Activated CD4-positive, alpha-beta T cell treated with anti-CD3 and anti-CD28 coated beads, Interleukin-2, Interleukin-4, amounts not matched to agents 100 ng/mL and 50 ng/mL, durations not matched to agents 16 hours and 8 hours (primary cell): Measurements from ENCODE around the gene VSX2.

Source experiments
- DNase-seq: peaks from one replicate; pipeline ENCODE4 v3.0.0-alpha.2; 2020; ENCODE audit warnings: low spot score

The VSX2 gene

DNA sequence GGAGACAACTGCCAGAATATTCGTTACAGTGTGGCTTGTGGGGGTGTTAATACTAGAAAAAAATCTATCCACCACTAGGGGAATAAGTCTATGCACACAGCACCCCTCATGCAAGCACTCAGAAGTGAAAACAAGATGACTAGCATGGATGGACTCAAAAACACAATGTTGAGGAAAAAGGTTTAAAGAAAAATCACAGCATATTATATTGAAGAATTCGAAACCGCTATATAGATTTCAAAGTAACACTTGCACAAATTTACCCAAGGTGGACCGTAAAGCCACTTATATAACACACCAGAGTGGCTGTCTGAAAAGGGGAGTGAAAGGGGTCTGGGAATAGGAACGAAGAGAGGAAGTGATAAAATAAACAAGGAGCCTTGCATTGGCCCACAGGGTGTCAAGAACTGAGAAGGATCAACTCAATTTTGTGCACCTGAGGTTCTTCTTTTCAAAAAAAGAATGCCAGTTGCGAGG is 62.9 kb downstream of the VSX2 start:
- peak; percentile 63 for DNase-seq

DNA sequence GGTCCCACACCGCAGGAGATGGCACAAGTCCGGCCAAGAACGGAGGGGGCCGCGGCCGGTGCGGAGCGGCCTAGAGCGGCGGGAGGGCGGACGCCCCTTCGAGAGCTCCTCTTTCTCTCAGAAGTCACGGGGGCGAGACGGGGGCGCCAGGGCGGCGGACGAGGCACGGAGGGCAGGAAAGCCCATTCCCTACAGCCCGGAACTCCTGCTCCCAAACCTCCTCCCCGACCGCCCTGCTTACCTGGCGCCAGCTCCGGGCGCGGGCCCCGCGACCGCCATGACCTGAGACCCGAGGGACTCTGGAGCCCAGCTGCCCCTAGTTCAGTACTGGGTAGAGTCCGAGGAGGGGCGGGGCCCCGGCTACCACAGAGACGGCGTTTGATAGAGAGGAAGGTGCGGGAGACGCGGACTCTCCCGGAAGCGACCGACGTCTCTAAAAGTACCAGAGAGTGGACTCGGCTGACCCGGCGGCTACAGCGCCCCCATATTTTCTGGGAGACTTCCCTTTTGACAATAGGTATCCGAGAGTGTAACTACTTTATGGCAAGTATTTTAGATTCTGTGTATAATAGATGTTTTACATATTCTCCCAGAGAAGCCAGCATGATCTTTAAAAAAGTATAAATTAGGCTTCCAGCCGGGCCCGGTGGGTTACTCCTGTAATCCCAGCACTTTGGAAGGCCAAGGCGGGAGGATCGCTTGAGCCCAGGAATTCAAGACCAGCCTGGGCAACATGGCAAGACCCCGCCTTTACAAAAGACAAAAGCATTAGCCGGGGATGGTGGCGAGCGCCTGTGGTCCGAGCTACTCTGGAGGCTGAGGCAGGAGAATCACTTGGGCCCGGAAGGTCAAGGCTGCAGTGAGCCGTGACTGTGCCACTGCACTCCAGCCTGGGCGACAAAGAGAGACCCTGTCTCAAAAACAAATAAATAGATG is 63.7 kb downstream of the VSX2 start, which contains the start of gene ABCD4:
ABCD4 (minus strand) TSS at position 301 of the 936 bp plus-strand sequence; CDS start at position 279, 22 bp downstream.
- DNase-seq: peak; percentile 94

DNA sequence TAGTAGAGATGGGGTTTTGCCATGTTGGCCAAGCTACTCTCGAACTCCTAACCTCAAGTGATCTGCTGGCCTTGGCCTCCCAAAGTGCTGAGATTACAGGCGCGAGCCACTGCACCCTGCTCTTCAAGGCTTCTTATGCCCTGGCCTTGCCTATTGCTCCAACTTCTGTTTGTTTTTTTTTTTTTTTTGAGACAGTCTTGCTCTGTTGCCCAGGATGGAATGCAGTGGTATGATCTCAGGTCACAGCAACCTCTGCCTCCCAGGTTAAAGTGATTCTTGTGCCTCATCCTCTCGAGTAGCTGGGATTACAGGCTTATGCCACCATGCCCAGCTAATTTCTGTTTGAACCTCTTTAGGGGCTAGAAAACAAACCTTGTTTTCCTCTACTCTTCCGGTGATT is 69.4 kb downstream of the VSX2 start:
- DNase-seq: no peak

DNA sequence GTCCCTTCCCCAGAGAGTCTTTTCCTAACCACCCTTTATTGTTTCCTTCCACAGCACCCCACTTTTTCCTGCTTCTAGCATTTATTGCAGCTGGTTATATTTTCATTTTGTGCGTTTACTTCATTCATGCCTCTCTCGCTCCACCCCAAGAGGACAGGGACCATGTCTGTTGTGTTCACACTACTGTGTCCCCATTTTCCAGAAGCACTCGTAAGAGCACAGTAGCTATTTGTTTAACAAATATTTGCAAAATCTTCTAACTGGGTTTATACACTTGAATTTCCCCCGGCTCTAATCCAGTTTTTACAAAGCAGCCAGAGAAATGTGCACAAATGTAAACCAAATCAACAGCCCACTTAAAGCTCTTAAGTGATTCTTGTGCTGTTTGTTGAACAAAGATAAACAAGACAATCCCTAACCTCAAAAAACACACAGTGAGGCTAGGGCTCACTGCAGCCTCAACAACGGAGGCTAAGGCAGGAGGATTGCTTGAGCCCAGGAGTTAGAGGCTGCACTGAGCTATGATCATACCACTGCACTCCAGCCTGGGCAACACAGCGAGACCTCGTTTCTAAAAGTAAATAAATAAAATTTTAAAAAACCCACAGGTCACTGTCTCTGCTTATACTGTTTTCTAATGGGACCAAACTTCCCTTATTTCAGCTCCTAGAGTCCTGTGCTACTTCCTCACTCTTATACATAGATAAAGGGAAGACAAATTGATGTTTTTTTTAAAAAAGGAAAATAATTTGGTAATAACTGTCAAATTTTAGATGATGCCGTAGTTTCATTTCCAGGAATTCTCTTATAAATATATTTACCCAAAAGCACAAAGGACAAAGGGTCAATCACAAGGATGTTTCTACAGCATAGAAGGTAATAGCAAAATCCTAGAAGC is 70.1 kb downstream of the VSX2 start:
- no peak for DNase-seq

DNA sequence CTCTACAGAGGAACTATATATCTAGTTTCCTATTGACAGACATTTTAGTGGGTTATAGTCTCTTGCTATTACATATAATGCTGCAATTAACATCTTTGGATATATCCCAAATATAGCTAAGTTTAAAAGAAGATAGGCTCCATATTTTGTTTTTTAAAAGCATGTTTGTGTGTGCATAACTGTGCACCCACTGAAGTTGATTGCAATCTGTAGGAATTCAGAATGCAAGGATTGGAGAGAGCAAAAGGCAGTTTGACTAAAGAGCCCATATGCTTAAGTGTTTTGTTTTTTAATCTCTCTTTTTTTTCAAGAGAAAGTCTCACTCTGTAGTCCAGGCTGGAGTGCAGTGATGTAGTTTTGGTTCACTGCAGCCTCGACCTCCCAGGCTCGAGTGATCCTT is 72.9 kb downstream of the VSX2 start:
- DNase-seq: no peak
